ENCODE measurements around the gene UTY.
"Not testable (repeated sequence)": the region's sequence is repeated elsewhere in the genome, so short reads cannot be mapped to it uniquely, and the experiment has no call there.

UTY gene

DNA sequence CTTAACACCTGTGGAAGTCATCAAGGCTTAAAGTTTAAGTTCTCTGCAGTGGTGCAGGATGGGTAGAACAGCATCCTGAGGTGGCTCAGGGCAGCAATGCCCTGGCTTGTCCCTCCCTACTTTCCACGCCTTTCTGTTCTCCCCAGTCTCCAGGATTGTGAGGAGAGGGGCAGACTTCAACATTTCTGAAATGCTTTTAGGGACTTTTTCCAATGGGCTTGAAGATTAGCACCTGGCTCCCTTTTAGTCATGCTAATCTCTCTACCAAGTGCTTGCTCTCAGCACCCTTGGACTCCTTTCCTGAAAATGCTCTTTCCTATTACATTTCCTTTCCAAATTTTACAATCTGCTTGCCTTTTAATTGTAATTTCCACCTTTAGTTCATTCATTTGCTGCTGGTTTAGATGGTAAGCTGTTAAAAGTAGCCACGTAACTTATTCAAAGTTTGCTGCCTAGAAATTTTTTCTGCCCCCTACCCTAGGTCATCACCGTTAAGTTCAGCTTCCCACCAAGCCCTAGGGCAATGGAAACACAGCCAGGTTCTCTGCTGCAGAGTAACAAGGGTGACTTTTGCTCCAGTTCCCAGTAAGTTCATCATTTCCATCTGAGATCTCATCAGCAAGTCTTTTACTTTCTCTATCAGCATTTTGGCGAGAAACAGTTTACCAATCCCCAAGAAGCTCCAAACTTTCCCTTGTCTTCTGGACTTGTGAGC lies 183.5 kb downstream of the UTY start:
- no peak overlapping the region for H3K4me3 ChIP-seq (replicated peaks; ENCODE audit: low read depth, low read length)
- H3K36me3 ChIP-seq (ENCODE audit: control insufficient read depth, insufficient read depth, low read length), result no peaks in the 10 kb centered on the region
- TF ChIP-seq, protein P1, sequence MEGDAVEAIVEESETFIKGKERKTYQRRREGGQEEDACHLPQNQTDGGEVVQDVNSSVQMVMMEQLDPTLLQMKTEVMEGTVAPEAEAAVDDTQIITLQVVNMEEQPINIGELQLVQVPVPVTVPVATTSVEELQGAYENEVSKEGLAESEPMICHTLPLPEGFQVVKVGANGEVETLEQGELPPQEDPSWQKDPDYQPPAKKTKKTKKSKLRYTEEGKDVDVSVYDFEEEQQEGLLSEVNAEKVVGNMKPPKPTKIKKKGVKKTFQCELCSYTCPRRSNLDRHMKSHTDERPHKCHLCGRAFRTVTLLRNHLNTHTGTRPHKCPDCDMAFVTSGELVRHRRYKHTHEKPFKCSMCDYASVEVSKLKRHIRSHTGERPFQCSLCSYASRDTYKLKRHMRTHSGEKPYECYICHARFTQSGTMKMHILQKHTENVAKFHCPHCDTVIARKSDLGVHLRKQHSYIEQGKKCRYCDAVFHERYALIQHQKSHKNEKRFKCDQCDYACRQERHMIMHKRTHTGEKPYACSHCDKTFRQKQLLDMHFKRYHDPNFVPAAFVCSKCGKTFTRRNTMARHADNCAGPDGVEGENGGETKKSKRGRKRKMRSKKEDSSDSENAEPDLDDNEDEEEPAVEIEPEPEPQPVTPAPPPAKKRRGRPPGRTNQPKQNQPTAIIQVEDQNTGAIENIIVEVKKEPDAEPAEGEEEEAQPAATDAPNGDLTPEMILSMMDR (IDR thresholded peaks at IDR 0.05; ENCODE audit: insufficient read depth, low read length, poor library complexity, severe bottlenecking), result no peak
- no peaks in the 10 kb centered on the region for H3K27me3 ChIP-seq (replicated peaks; ENCODE audit: control insufficient read depth, insufficient read depth, low read length)
- DNase-seq (ENCODE audit: extremely low read depth, insufficient read length), result no peak

DNA sequence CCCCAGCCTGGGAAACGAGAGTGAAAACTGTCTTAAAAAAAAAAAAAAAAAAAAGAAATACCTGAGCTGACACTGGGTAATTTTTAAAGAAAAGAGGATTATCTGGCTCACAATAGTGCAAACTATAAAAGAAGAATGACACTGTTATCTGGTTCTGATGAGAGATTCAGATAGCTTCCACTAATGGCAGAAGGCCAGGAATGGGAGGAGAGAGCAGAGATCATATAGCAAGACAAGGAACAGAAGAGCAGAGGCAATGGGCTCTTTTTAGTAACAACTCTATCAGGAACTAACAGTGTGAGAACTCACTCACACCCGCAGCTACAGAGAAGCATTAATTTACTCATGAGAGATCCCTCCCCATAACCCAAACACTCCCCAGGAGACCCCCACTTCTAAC lies 184.8 kb downstream of the UTY start:
- Histone ChIP-seq H3K36me3 (ENCODE audit: control insufficient read depth, insufficient read depth, low read length) (no peaks in the 10 kb centered on the region), H3K27me3 (replicated peaks; ENCODE audit: control insufficient read depth, insufficient read depth, low read length) (no peaks in the 10 kb centered on the region), H3K4me3 (replicated peaks; ENCODE audit: low read depth, low read length) (no peak overlapping the region)
- DNase-seq (ENCODE audit: extremely low read depth, insufficient read length), result no peak
- TF ChIP-seq, protein P1 (IDR thresholded peaks at IDR 0.05; ENCODE audit: insufficient read depth, low read length, poor library complexity, severe bottlenecking), result no peak

DNA sequence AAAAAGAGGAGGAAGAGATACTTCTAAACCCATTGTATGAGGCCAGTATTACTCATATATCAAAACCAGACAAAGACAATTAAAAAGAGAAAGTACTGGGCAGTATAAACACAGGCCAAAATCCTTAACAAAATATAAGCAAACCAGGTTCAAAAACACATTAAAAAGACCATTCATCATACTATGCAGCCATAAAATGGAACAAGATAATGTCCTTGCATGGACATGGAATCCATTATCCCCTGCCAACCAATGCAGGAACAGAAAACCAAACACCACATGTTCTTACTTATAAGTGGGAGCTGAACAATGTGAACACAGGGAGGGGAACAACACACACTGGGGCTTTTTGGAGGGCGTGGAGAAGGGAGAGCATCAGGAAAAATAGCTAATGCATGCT lies 188.6 kb downstream of the UTY start:
- DNase-seq (ENCODE audit: extremely low read depth, insufficient read length), result no peak
- TF ChIP-seq, protein P1 (IDR thresholded peaks at IDR 0.05; ENCODE audit: insufficient read depth, low read length, poor library complexity, severe bottlenecking), result no peak
- Histone ChIP-seq H3K4me3 (replicated peaks; ENCODE audit: low read depth, low read length) (no peak overlapping the region), H3K36me3 (ENCODE audit: control insufficient read depth, insufficient read depth, low read length) (no peaks in the 10 kb centered on the region), H3K27me3 (replicated peaks; ENCODE audit: control insufficient read depth, insufficient read depth, low read length) (no peaks in the 10 kb centered on the region)

DNA sequence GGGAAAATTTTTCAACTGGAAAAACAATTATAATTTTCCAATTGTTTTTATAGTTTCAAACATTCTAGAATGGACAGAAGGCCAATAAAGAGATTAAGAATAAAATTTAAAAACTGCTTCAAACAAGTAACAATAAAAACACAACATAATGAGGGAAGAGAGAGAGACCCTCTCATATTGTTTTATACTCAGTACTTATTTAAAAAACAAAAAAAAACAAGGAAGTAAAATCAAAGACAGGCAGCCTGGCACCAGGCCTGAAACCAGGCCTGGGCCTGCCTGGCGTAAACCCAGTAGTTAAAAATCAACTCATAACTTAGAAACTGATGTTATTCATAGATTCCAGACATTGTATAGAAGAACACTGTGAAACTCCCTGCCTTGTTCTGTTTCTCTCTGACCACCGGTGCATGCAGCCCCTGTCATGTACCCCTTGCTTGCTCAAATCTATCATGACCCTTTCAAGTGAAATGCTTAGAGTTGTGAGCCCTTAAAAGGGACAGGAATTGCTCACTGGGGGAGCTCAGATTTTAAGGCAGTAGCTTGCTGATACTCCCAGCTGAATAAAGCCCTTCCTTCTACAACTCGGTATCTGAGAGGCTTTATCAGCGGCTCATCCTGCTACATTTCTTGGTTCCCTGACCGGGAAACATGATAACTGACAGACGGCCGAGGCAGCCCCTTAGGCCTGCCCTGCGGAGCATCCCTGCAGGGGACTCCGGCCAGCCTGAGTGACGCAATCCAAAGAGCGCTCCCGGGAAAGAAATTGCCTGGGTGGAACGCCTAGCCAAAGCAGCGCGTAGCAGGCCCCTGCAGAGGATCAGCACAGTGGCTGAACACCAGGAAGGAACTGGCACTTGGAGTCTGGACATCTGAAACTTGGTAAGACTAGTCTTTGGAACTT lies 197.4 kb downstream of the UTY start:
- H3K4me3 ChIP-seq (replicated peaks; ENCODE audit: low read depth, low read length); H3K36me3 ChIP-seq (ENCODE audit: control insufficient read depth, insufficient read depth, low read length); H3K27me3 ChIP-seq (replicated peaks; ENCODE audit: control insufficient read depth, insufficient read depth, low read length): not testable (repeated sequence)
- peak; percentile 0 for DNase-seq (ENCODE audit: extremely low read depth, insufficient read length)

DNA sequence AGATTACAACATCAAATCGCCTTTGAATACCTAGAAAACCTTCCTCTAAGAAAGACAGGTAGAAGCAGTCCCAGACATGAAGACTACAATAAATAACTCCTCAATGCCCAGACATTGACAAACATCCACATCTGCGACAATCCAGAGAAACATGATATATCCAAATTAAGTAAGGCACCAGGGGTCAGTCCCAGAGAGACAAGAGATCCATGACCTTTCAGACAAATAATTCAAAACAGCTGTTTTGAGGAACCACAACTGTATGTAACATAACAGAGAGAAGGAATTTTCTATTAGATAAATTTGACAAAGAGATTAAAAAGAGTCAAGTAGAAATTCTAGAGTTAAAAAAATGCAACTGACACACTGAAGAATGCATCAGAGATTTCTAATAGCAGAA lies 200.3 kb downstream of the UTY start:
- DNase-seq (ENCODE audit: extremely low read depth, insufficient read length), result no peak
- Histone ChIP-seq H3K36me3 (ENCODE audit: control insufficient read depth, insufficient read depth, low read length) (no peaks in the 10 kb centered on the region), H3K4me3 (replicated peaks; ENCODE audit: low read depth, low read length) (no peak overlapping the region), H3K27me3 (replicated peaks; ENCODE audit: control insufficient read depth, insufficient read depth, low read length) (no peaks in the 10 kb centered on the region)
- TF ChIP-seq, protein P1 (IDR thresholded peaks at IDR 0.05; ENCODE audit: insufficient read depth, low read length, poor library complexity, severe bottlenecking), result no peak

DNA sequence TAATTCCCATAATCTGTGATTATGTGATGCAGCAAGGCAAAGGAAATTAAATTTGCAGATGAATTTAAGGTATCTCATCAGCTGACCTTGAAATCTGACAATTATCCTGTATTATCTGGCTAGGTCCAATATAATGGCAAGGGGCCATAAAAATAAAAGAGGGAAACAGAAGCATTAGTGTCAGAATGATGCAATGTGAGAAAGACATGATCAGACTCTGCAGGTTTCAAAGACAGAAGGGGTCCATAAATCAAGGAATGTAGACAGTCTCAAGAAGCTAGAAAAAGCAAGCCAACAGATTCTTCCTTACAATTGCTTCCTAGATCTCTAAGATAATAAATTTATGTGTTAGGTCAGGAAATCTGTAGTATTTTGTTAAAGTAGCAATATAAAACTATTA lies 208.1 kb downstream of the UTY start:
- Histone ChIP-seq H3K36me3 (ENCODE audit: control insufficient read depth, insufficient read depth, low read length) (no peaks in the 10 kb centered on the region), H3K4me3 (replicated peaks; ENCODE audit: low read depth, low read length) (no peak overlapping the region), H3K27me3 (replicated peaks; ENCODE audit: control insufficient read depth, insufficient read depth, low read length) (no peaks in the 10 kb centered on the region)
- DNase-seq (ENCODE audit: extremely low read depth, insufficient read length), result no peak
- TF ChIP-seq, protein P1 (IDR thresholded peaks at IDR 0.05; ENCODE audit: insufficient read depth, low read length, poor library complexity, severe bottlenecking), result no peak

DNA sequence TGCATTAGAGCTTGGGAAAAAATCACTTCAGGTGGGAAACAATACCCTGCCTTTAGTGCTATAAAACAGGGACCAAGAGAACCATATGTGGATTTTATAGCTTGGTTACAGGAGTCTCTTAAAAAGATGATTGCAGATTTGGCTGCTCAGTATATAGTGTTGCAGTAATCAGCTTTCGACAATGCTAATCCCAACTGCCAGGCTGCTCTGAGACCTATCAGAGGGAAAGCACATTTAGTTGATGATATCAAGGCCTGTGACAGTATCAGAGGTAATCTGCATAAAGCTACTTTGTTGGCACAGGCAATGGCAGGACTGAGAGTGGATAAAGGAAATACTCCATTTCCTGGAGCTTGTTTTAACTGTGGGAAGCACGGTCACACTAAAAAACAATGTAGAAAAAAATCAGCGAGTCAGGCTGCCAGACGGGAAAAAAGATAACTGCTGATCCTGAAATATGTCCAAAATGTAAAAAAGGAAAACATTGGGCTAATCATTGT lies 225.8 kb downstream of the UTY start:
- not testable (repeated sequence) for H3K27me3 ChIP-seq (replicated peaks; ENCODE audit: control insufficient read depth, insufficient read depth, low read length); H3K4me3 ChIP-seq (replicated peaks; ENCODE audit: low read depth, low read length); DNase-seq (ENCODE audit: extremely low read depth, insufficient read length); H3K36me3 ChIP-seq (ENCODE audit: control insufficient read depth, insufficient read depth, low read length)

Measured in GM06990 (cell line).